Brain pericyte (primary cell): ENCODE results near the gene IPCEF1.

Source experiments
- DNase-seq: peaks from one replicate; pipeline ENCODE4 v3.0.0-alpha.2; 2012; ENCODE audit warnings: low read depth, low spot score

IPCEF1 gene

DNA sequence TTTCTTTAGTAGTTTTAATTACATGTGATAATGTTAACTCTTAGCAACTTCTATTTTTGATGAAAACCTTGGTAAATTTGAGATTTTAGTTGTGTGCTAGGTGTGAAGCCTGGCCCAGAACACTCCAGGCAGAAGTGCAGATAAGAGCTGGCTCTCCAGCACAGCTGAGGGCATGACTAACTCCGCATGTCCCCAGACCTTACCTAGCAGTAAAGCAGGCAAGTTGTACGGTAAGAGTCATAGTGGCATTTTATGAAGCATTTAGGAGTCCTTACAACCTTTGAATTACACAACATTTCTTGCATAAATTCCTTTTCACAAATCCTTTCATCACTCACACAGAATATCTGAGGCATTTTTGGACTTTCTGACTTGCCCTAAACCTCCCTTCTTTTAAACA is 250.4 kb downstream of the IPCEF1 start:
- no peak for DNase-seq
